ENCODE measurements around the gene CCR2. TPM values are rescaled to one million over a fixed set of nuclear protein-coding genes. Genes with fewer than 3 reads are reported as not detected.
"Not testable (repeated sequence)": the region's sequence is repeated elsewhere in the genome, so short reads cannot be mapped to it uniquely, and the experiment has no call there.

CCR2 gene
- total RNA-seq, 2 donors from 2014 or later: 0.19 TPM; not detected in 1

DNA sequence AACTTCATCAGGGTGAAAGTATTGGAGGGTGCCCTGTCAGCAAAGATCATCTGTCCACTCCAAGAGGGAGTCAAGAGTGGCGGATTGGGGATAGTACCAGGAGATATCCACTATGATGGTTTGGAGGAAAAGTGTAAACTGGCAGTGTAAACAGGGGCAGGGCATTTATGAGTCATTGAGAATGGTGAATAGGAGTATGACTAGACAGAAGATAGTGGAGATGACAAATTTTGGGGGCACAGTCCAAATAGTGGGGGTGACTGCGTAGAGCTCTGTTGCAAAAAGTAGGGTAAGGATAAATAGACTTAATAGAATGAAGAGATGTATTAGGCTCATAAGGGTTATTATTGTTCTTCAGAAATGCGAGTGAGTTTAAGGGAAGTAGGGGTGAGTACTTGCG is 34.9 kb downstream of the CCR2 start:
- not testable (repeated sequence) for ATAC-seq; H3K9me3 Mint-ChIP-seq; DNase-seq (ENCODE audit: low spot score in 2 of 2); H3K36me3 Mint-ChIP-seq; H3K27ac Mint-ChIP-seq

DNA sequence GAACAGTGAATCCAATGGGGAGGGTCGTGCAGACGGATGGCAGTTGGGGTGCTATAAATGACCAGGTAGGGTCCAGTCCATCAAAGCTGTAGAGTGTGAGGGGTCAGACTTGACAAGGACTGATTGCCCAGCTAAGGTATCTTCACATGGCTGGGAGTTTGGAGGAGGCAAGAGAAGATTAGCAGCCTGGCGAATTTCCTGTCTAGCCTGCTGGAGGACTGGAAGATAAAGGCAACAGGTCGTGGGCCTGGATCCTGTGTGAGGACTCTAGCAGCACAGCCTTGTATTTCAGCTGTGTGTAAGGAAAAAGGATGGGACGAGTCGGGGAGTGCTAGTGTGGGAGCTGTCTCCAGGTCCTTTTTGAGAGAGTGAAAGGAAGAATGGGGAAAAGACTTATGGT is 35.4 kb downstream of the CCR2 start:
- Mint-ChIP-seq H3K27ac (no peak overlapping the region), H3K36me3 (no peaks in the 10 kb centered on the region), H3K9me3 (no peaks in the 10 kb centered on the region)
- no peak for DNase-seq (ENCODE audit: low spot score in 2 of 2)
- no peak for ATAC-seq

DNA sequence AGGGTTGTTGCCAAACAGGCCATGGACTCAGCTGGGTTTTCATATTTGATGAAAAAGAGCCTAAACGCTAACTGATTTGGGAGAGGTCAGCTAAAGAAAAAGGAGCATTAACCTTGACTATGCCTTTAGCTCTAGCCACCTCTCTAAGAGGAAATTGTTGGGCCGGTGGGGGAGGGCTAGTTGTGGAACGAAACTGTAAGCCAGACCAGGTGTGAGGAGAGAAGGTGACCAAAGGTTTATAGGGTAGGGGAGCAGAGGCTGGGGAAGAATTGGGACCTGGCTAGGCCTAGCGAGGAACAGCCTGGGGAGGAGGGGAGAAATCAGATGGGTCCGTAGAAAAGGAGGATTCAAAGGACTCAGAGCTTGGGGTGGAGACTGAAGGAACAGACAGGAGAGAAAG is 37.6 kb downstream of the CCR2 start:
- not testable (repeated sequence) for DNase-seq (ENCODE audit: low spot score in 2 of 2); H3K36me3 Mint-ChIP-seq; H3K27ac Mint-ChIP-seq; H3K9me3 Mint-ChIP-seq; ATAC-seq

DNA sequence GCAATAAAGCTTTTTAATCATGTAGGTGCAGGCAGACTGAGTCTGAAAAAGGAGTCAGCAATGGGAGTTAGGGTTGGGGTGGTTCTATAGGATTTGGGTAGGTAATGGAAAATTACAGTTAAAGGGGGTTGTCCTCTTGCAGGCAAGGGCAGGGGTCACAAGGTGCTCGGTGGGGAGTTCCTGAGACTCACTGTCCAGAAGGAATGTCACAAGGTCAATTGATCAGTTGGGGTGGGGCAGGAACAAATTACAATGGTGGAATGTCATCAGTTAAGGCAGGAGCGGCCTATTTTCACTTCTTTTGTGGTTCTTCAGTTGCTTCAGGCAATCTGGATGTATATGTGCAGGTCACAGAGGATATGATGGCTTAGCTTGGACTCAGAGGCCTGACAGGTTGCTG is 39.1 kb downstream of the CCR2 start:
- Mint-ChIP-seq H3K9me3 (no peaks in the 10 kb centered on the region), H3K36me3 (no peaks in the 10 kb centered on the region), H3K27ac (no peak overlapping the region)
- ATAC-seq (no peak), DNase-seq (ENCODE audit: low spot score in 2 of 2) (no peak)

DNA sequence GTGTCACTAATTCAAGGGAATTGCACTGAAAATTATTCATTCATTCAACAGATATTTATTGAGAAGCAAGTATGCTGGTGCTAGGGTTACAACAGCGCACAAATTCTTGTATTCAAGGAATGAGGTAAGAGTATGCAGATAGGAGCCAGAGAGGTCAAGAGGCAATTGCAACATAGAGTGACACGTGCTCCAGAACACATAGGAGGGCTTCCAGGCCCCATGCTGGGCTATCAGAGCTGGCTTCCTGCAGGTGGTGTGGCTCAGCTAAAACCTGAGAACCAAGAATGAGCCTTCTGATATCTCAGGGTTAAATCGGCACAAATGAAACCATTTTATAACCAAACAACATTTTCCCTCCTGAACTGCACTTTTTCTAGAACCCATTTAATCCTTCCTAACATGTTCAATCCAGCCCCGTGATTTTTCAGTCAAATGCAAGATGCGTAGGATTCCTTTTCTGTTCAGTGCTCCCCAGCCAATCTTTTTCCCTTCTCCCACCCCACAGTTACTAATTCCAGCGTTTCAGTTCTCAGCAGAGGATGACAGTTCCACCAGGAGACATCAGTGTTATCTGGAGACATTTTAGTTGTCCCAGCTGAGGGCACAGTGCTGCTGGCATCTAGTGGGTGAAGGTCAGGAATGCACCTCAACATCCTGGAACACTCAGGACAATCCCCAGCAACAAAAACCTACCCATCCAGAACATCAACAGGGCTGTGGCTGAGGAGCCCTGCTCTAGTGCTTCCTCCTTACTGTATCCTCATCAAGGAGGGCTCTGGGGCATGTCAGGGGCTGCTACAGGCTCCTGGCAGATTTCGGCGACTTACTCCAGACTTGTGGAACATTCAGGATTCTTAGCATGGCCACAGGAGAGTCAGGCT is 39.9 kb downstream of the CCR2 start:
- H3K36me3 Mint-ChIP-seq: no peaks in the 10 kb centered on the region
- DNase-seq (ENCODE audit: low spot score in 2 of 2): no peak
- no peaks in the 10 kb centered on the region for H3K9me3 Mint-ChIP-seq
- no peak overlapping the region for H3K27ac Mint-ChIP-seq
- ATAC-seq: no peak

DNA sequence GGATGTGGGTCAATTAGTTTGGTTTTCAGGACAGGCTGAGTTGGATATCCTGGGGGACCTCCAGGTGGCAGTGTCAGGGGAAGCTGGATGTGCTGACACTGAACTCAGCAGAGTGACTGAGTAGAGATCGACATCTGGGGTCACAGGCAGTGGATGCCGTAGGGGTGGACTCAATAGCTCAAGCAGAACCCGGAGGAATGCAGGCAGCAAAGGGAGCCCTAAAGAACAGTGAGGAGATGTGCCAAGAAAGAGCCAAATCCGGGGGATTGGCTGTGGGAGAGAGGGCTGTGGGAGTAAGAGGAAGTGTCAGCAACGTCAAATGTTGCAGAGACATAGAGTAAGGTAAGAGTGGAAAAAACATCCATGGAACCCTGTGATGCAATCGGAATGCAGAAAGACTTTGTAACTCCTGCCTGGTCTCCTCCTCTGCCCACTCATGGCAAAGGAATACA is 41.3 kb downstream of the CCR2 start:
- no peaks in the 10 kb centered on the region for H3K9me3 Mint-ChIP-seq
- DNase-seq (ENCODE audit: low spot score in 2 of 2) (no peak), ATAC-seq (no peak)
- no peaks in the 10 kb centered on the region for H3K36me3 Mint-ChIP-seq
- no peak overlapping the region for H3K27ac Mint-ChIP-seq

DNA sequence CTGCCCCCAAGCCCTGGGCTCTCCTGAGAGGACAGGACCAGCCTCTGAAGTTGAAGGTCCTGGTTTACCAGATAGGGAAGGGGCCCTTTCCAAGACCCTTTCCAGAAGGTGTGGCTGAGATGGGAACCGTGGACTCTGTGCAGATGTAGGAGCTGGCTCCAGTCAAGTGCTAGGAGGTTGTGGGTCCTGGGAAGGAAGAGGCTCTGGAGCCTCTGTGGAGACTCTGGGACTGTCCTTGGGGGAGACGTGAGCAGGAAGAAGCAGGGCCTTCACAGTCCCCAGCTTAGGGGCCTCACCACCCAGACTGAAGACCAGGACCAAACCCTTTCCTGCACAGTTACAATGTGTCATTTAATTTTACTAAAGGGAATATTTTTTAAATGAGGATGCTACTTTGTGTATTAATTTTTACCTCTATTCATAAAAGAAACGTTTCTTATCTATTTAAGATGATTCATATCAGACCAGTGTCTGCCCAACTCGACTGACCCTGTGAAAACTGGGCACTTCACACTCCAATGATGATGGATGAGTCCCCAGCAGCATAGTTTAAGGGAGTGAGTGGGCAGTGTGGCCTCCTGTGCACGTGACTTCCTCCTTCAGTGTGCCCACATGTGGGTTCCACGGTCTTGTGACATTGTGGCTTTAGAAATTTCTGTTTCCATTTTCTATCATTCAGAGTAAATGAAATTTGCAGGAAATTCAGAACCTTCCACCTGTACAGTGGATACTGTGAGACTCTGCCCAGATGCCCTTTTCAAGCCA is 42.0 kb downstream of the CCR2 start:
- Mint-ChIP-seq H3K36me3 (no peaks in the 10 kb centered on the region), H3K27ac (no peak overlapping the region), H3K9me3 (no peaks in the 10 kb centered on the region)
- DNase-seq (ENCODE audit: low spot score in 2 of 2) (no peak), ATAC-seq (peak in 1 of 2 donors; percentile 64)

DNA sequence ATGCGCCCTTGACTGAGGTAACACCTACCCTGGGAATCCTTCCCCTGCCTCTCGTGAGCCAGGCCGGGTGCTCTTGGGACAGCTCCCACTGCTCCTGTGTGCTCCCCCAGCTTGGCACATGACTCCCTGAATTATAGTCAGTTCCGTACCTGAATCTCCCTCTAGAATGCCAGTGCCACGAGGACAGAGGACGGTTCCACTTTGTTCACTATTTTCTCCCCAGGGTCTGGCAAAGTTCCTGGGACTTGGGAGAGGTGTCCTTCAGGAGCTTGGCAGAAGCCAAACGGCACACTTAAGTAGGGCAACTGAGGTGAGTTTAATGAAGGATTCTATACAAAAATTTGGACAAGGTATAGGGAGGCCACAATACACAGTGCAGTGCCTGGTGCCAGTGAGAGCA is 43.2 kb downstream of the CCR2 start:
- ATAC-seq (no peak), DNase-seq (ENCODE audit: low spot score in 2 of 2) (no peak)
- Mint-ChIP-seq H3K36me3 (no peaks in the 10 kb centered on the region), H3K9me3 (no peaks in the 10 kb centered on the region), H3K27ac (peak overlapping the region in 1 of 2 donors; percentile 45)

DNA sequence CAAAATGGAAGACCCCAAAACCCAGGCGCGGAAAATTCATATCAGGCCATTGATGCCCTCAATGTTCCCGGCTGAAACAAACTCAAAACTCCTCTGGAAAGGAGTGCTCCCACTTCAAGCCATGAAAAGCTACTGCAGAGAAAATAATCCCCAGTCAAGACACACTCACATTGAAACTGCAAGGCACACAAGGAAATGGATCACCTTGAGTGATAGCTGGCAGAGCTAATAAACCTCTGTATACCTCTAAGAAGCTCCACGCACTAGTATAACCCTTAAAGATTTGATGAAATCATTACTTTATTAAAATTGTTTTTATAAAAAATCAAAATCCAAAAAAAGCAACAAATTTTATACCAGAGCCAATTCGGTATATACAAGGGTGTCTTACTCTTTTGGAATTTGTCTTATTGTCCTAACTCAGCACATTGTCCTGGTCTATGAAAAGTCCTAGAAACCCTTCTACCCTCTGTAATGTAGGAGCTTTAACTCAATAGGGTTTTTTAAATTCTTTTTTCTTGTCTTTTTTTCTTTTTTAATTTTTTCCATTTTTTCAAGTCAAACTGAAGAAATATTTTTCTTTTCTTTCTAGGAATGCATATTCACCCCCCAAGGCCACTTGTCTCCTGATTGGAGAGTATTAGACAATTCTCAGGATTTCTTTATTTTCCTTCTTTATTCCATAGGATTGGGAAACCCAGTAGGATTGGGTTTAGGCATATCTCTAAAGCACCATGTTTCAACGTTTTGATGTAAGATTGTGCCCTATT is 44.5 kb downstream of the CCR2 start:
- ATAC-seq (no peak), DNase-seq (ENCODE audit: low spot score in 2 of 2) (no peak)
- H3K36me3 Mint-ChIP-seq: no peaks in the 10 kb centered on the region
- H3K27ac Mint-ChIP-seq: no peak overlapping the region
- no peaks in the 10 kb centered on the region for H3K9me3 Mint-ChIP-seq

DNA sequence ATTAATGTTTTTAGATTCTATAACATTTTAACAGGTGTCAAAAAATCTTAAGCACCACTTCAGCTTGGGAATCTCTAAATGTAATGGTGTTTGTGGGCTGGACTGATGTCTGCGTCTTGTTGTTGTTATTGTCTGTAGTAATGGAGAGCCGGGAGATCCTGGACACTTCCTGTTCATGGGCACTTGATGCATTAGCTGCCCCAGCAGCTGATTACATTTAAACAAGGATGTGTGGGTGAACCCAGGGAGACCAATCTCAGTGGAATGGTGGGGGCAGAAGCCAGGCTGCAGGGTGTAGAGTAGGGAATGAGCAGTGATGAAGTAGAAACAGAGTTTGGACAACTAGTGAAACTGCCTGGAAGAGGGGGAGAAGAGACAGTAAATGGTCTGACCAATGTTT is 45.2 kb downstream of the CCR2 start:
- DNase-seq (ENCODE audit: low spot score in 2 of 2) (no peak), ATAC-seq (no peak)
- H3K9me3 Mint-ChIP-seq: no peaks in the 10 kb centered on the region
- no peak overlapping the region for H3K27ac Mint-ChIP-seq
- no peaks in the 10 kb centered on the region for H3K36me3 Mint-ChIP-seq

DNA sequence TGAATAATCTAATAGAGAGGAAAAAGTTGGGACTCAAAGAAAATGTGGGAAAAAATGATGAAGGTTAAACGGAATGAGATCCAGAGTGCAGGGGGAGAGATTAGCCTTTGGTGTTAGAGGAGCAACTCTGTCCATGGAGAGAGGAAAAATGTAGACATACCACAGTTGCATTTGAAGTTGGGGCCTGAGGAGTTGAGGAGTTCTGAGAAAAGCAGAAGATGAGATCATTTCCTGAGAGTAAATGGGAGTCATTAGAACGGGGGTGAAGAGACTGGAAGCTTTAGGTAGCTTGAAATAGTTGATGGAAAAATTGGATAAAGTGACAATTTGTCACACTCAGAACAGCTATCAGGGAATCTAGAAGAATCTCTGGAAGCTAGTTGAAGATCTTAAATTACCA is 45.6 kb downstream of the CCR2 start:
- ATAC-seq (no peak), DNase-seq (ENCODE audit: low spot score in 2 of 2) (no peak)
- Mint-ChIP-seq H3K27ac (no peak overlapping the region), H3K36me3 (no peaks in the 10 kb centered on the region), H3K9me3 (no peaks in the 10 kb centered on the region)

DNA sequence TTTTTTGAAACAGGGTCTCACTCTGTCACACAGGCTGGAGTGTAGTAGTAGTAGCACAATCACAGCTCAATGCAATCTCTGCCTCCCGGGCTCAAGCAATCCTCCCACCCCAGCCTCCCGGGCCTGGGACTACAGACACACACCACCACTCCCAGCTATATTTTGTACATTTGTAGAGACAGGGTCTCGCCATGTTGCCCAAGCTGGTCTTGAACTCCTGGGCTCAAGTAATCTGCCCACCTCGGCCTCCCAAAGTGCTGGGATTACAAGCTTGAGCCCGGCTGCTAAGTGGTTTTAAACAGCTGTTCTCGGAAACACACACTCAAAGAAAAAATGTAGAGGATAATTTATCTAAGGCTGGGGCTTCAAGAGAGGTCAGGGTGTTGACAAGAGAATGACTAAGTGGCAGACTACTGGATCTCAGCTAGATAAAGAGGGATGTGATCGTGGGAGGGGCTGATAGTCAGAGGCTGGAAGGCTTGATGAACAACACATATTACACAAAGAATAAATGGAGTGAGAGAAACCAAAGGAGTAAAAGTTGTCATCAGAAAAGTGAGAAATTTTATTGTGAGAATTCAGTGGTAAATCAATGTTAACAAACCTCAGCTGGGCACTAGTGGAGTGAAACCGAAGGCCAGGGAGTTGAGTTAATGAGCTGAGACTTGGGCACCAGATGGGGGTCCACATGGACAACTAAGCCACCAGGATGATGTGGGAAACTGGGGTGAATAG is 46.3 kb downstream of the CCR2 start:
- no peaks in the 10 kb centered on the region for H3K9me3 Mint-ChIP-seq
- DNase-seq (ENCODE audit: low spot score in 2 of 2) (no peak), ATAC-seq (no peak)
- H3K27ac Mint-ChIP-seq: no peak overlapping the region
- no peaks in the 10 kb centered on the region for H3K36me3 Mint-ChIP-seq

DNA sequence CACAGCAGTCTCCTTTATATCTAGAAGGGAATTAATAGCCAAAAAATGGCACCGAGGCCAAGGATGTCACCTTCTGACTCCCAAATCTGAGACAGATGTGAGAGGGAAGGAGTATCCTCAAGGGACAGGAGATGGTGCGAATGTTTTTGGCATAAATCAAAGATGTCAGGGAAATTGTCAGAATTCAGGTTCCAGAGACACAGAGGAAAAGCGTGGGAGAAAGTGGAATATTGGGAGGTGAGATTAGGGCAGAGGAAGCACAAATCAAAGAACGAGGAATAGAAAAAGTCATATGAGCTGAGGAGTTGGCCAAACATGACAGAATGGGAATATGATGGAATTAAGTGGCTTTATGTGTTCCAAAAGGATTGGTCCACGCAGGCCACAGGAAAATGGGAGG is 46.9 kb downstream of the CCR2 start:
- no peaks in the 10 kb centered on the region for H3K36me3 Mint-ChIP-seq
- H3K27ac Mint-ChIP-seq: no peak overlapping the region
- ATAC-seq (no peak), DNase-seq (ENCODE audit: low spot score in 2 of 2) (no peak)
- no peaks in the 10 kb centered on the region for H3K9me3 Mint-ChIP-seq

DNA sequence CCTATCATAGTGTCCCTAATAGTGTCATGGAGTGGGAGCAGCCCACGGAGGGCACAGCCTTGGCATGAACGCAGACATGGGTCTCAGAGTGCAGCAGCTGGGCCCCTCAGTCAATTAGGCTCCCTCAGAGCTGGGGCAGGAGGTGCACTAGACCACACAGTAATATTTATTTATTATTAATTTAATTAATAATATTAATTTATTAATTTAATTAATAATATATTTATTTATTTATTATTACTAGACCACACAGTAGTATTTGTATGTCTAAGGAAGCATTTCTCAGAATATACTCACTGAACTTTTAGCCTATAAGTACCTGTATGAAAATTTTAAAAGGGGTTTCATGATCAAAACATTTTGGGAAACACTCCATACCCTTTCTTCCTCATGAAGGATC is 47.7 kb downstream of the CCR2 start:
- H3K27ac Mint-ChIP-seq: no peak overlapping the region
- peaks cover 0 to 1% of the 10 kb centered on the region in 2 donors for H3K9me3 Mint-ChIP-seq
- peaks cover under 1 to 1% of the 10 kb centered on the region in 2 donors for H3K36me3 Mint-ChIP-seq
- ATAC-seq: no peak
- DNase-seq (ENCODE audit: low spot score in 2 of 2): no peak

DNA sequence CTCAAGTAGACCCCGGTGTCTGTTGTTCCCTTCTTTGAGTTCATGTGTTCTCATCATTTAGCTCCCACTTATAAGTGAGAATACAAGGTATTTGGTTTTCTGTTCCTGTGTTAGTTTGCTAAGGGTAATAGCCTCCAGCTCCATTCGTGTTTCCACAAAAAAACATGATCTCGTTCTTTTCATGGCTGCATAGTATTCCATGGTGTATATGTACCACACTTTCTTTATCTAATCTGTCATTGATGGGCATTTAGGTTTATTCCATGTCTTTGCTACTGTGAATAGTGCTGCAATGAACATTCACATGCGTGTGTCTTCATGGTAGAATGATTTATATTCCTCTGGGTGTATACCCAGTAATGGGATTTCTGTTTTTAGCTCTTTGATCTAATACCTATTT is 49.0 kb downstream of the CCR2 start:
- H3K36me3 Mint-ChIP-seq; DNase-seq (ENCODE audit: low spot score in 2 of 2); H3K27ac Mint-ChIP-seq; H3K9me3 Mint-ChIP-seq; ATAC-seq: not testable (repeated sequence)

DNA sequence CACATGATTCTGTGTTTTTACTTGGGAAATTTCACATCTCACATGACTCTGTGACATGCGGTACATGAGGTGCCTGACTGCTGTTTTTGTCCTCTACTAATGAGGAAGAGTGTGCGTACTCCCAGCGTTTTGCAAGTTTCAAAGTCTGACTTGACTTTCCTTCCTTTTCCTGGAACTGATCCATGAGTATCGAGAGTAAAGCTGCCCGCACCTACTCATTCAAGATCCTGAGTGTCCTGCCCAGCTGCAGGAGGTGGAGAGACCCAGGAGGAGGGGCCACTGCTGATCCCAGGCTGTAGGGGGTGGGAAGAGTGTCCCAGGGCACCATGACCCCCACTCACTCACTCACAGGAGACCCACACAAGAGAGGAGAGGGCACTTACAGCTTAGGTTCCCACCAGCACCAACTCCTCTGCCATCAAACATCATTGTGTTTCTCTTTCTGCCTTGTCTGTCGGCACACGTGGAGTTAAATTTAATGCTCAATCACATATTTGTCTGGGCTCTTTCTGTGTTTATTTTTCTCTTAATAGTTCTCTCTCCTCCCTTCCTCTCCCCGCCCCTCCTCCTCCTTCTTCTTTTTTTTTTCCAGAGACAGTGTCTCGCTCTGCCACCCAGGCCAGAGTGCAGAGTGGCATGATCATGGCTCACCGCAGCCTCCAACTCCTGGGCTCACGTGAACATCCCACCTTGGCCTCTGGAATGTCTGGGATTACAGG is 51.5 kb downstream of the CCR2 start:
- Mint-ChIP-seq H3K27ac (no peak overlapping the region), H3K9me3 (peaks cover 0 to 4% of the 10 kb centered on the region in 2 donors), H3K36me3 (peaks cover 4 to 7% of the 10 kb centered on the region in 2 donors)
- DNase-seq (ENCODE audit: low spot score in 2 of 2) (no peak), ATAC-seq (no peak)

All from activated naive CD4-positive, alpha-beta T cell treated with anti-CD3 and anti-CD28 coated beads, Interleukin-2, amount 50 U/mL, for 72 hours (primary cell).